Gastrocnemius medialis (tissue), 4 donors: ENCODE results near the gene SPTLC3. TPM values are rescaled to one million over a fixed set of nuclear protein-coding genes. Genes with fewer than 3 reads are reported as not detected.

Experiments
- ATAC-seq, 2 donors: fragments of 150-250 bp; one replicate each; pipeline ENCODE4 v1.9.1; 2016
- DNase-seq, 2 donors: peaks; one replicate each; pipeline ENCODE4 v3.0.0-alpha.2; 2019
- H3K27ac ChIP-seq, 4 donors: fragments of 200-600 bp; sonication (generic); 1 replicate in 1 of 4; 2 replicates in 3 of 4; pipeline ENCODE4 v1.5.1; 2016 to 2018; ENCODE audit warnings: mild to moderate bottlenecking in 2 of 4, moderate library complexity in 1 of 4
- H3K27me3 ChIP-seq, 3 donors: fragments of 200-600 bp; sonication (generic) in 2 of 3; 1 replicate in 1 of 3; 2 replicates in 2 of 3; pipeline versions ENCODE4 v1.5.1 to v1.6.0; 2016 to 2019; ENCODE audit warnings: mild to moderate bottlenecking in 1 of 3, moderate library complexity in 1 of 3
- H3K36me3 ChIP-seq, 2 donors: fragments of 200-600 bp; sonication (generic) in 1 of 2; one replicate each; pipeline ENCODE4 v1.5.1; 2017 to 2018
- H3K4me1 ChIP-seq, 2 donors: fragments of 200-600 bp; sonication (generic) in 1 of 2; one replicate each; pipeline ENCODE4 v1.5.1; 2016 to 2017; ENCODE audit warnings: mild to moderate bottlenecking in 2 of 2
- H3K4me3 ChIP-seq, 4 donors: fragments of 200-600 bp; sonication (generic) in 3 of 4; 1 replicate in 1 of 4; 2 replicates in 3 of 4; pipeline ENCODE4 v1.5.1; 2016 to 2019; ENCODE audit warnings: mild to moderate bottlenecking in 2 of 4
- H3K9me3 ChIP-seq, 3 donors: fragments of 200-600 bp; sonication (generic) in 2 of 3; 1 replicate in 1 of 3; 2 replicates in 2 of 3; pipeline ENCODE4 v1.5.1; 2016 to 2019
- CTCF ChIP-seq, 5 experiments: fragments of 450-650 bp in 3 of 5; fragments of 200-600 bp in 2 of 5; sonication (generic) in 2 of 5; IDR thresholded peaks in 4 of 5; conservative IDR thresholded peaks in 1 of 5; 1 replicate in 4 of 5; 2 replicates in 1 of 5; pipeline ENCODE4 v1.5.1; 2016 to 2019; ENCODE audit warnings: antibody characterized with exemption in 5 of 5, mild to moderate bottlenecking in 3 of 5, moderate library complexity in 3 of 5
- POLR2A ChIP-seq, 2 donors: fragments of 450-650 bp; IDR thresholded peaks; one replicate each; pipeline ENCODE4 v1.6.1; 2017; ENCODE audit warnings: antibody characterized with exemption in 2 of 2, mild to moderate bottlenecking in 2 of 2, moderate library complexity in 2 of 2
- in situ Hi-C, 4 donors: fragments of 200-750 bp; cut with MboI; loops; one replicate each; pipeline versions ENCODE4 v1.15.0 to v1.8.0; 2017; ENCODE audit warnings: low sequenced_read_pairs in 4 of 4
- intact Hi-C: fragments of 100-400 bp; cut with DNase I; formaldehyde crosslinking; loops from one replicate; pipeline ENCODE4 v1.15.1; 2023; ENCODE audit warnings: low total_unique reads
- total RNA-seq, 4 donors: library from RNA; depleted of rRNA; stranded (reverse); fragments of >200 nt; gene quantifications; one replicate each; pipeline versions ENCODE4 v1.1.0 to v1.2.3, GENCODE V29; 2016

The SPTLC3 gene
- total RNA-seq, 4 donors from 2014 or later = 0.46 to 2.4 (median 1.2) TPM

GRCh38 chr20:13081877-13082276 is 73.1 kb downstream of the SPTLC3 start:
- no peak for TF ChIP-seq POLR2A (IDR thresholded peaks at IDR 0.05)
- no peak for TF ChIP-seq CTCF (IDR thresholded peaks at IDR 0.05 in 4 of 5, conservative IDR thresholded peaks at IDR 0.05 in 1 of 5)
- ATAC-seq = no peak
- Histone ChIP-seq H3K27me3 (no peaks in the 10 kb centered on the region), H3K4me1 (no peaks in the 10 kb centered on the region), H3K36me3 (no peaks in the 10 kb centered on the region), H3K4me3 (no peak overlapping the region), H3K27ac (no peak overlapping the region), H3K9me3 (no peaks in the 10 kb centered on the region)
- in situ Hi-C loops (loop anchor here in 1 of 4 donors (25.0 kb wide), 1 partner anchor 1395 kb away; no protein-coding TSS in a partner anchor), intact Hi-C loops (no loop called here)
- DNase-seq = no peak

- H3K9me3 ChIP-seq = no peaks in the 10 kb centered on the region
- in situ Hi-C loops (loop anchor here in 1 of 4 donors (25.0 kb wide), 1 partner anchor 1395 kb away; no protein-coding TSS in a partner anchor), intact Hi-C loops (no loop called here)
- no peak overlapping the region for H3K4me3 ChIP-seq
- no peak overlapping the region for H3K27ac ChIP-seq
- no peaks in the 10 kb centered on the region for H3K4me1 ChIP-seq
- ATAC-seq = no peak
- H3K27me3 ChIP-seq = no peaks in the 10 kb centered on the region
- no peak for DNase-seq
- TF ChIP-seq CTCF (IDR thresholded peaks at IDR 0.05 in 4 of 5, conservative IDR thresholded peaks at IDR 0.05 in 1 of 5) (no peak), POLR2A (IDR thresholded peaks at IDR 0.05) (no peak)
- H3K36me3 ChIP-seq = no peaks in the 10 kb centered on the region
Observed at GRCh38 chr20:13082378-13082777, 73.6 kb downstream of the SPTLC3 start.

- no peaks in the 10 kb centered on the region for H3K4me1 ChIP-seq
- no peak for DNase-seq
- H3K36me3 ChIP-seq = no peaks in the 10 kb centered on the region
- ATAC-seq = no peak
- no peaks in the 10 kb centered on the region for H3K27me3 ChIP-seq
- H3K9me3 ChIP-seq = no peaks in the 10 kb centered on the region
- H3K27ac ChIP-seq = no peak overlapping the region
- TF ChIP-seq POLR2A (IDR thresholded peaks at IDR 0.05) (no peak), CTCF (IDR thresholded peaks at IDR 0.05 in 4 of 5, conservative IDR thresholded peaks at IDR 0.05 in 1 of 5) (no peak)
- no peak overlapping the region for H3K4me3 ChIP-seq
- intact Hi-C loops = no loop called here
- in situ Hi-C loops = loop anchor here in 1 of 4 donors (25.0 kb wide), 1 partner anchor 1398 kb away; no protein-coding TSS in a partner anchor
Observed at GRCh38 chr20:13085275-13085674, 76.5 kb downstream of the SPTLC3 start.

GRCh38 chr20:13089950-13090469 is 81.2 kb downstream of the SPTLC3 start:
- Histone ChIP-seq H3K27ac (no peak overlapping the region), H3K4me3 (no peak overlapping the region), H3K36me3 (no peaks in the 10 kb centered on the region), H3K4me1 (no peaks in the 10 kb centered on the region), H3K27me3 (no peaks in the 10 kb centered on the region), H3K9me3 (no peaks in the 10 kb centered on the region)
- in situ Hi-C loops = loop anchor here in 1 of 4 donors (25.0 kb wide), 1 partner anchor 1403 kb away; no protein-coding TSS in a partner anchor
- ATAC-seq = no peak
- intact Hi-C loops = no loop called here
- no peak for DNase-seq
- no peak for TF ChIP-seq CTCF (IDR thresholded peaks at IDR 0.05 in 4 of 5, conservative IDR thresholded peaks at IDR 0.05 in 1 of 5)
- TF ChIP-seq POLR2A (IDR thresholded peaks at IDR 0.05) = no peak

- H3K27me3 ChIP-seq = no peaks in the 10 kb centered on the region
- no peaks in the 10 kb centered on the region for H3K4me1 ChIP-seq
- in situ Hi-C loops = loop anchor here in 1 of 4 donors (25.0 kb wide), 1 partner anchor 1405 kb away; no protein-coding TSS in a partner anchor
- no peaks in the 10 kb centered on the region for H3K36me3 ChIP-seq
- intact Hi-C loops = no loop called here
- H3K9me3 ChIP-seq = no peaks in the 10 kb centered on the region
- H3K4me3 ChIP-seq = no peak overlapping the region
- TF ChIP-seq CTCF (IDR thresholded peaks at IDR 0.05 in 4 of 5, conservative IDR thresholded peaks at IDR 0.05 in 1 of 5) = no peak
- TF ChIP-seq POLR2A (IDR thresholded peaks at IDR 0.05) = no peak
- ATAC-seq (no peak), DNase-seq (no peak)
- no peak overlapping the region for H3K27ac ChIP-seq
Observed at GRCh38 chr20:13092111-13092510, 83.3 kb downstream of the SPTLC3 start.
